Coronary artery (tissue), 2 donors: ENCODE results near the gene ARAP2.

Experiments used
- DNase-seq: peaks from one replicate; pipeline ENCODE4 v3.0.0-alpha.2; 2017; ENCODE audit warnings: low spot score
- H3K27ac ChIP-seq, 2 donors: fragments of 200-600 bp; sonication (generic); one replicate each; pipeline ENCODE4 v1.5.1; 2016 to 2019
- H3K4me3 ChIP-seq: fragments of 200-600 bp; sonication (generic); 2 replicates; pipeline ENCODE4 v1.5.1; 2016; ENCODE audit warnings: mild to moderate bottlenecking, moderate library complexity
- TF ChIP-seq, protein P1 (sequence below): fragments of 200-600 bp; sonication (generic); IDR thresholded peaks from one replicate; pipeline ENCODE4 v1.5.1; 2019; ENCODE audit warnings: antibody characterized with exemption

The ARAP2 gene

GRCh38 chr4:36218121-36218520 is 26.2 kb downstream of the ARAP2 start:
- Histone ChIP-seq H3K27ac (no peak overlapping the region), H3K4me3 (no peak overlapping the region)
- TF ChIP-seq, protein P1, sequence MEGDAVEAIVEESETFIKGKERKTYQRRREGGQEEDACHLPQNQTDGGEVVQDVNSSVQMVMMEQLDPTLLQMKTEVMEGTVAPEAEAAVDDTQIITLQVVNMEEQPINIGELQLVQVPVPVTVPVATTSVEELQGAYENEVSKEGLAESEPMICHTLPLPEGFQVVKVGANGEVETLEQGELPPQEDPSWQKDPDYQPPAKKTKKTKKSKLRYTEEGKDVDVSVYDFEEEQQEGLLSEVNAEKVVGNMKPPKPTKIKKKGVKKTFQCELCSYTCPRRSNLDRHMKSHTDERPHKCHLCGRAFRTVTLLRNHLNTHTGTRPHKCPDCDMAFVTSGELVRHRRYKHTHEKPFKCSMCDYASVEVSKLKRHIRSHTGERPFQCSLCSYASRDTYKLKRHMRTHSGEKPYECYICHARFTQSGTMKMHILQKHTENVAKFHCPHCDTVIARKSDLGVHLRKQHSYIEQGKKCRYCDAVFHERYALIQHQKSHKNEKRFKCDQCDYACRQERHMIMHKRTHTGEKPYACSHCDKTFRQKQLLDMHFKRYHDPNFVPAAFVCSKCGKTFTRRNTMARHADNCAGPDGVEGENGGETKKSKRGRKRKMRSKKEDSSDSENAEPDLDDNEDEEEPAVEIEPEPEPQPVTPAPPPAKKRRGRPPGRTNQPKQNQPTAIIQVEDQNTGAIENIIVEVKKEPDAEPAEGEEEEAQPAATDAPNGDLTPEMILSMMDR = no peak
- no peak for DNase-seq

DNA sequence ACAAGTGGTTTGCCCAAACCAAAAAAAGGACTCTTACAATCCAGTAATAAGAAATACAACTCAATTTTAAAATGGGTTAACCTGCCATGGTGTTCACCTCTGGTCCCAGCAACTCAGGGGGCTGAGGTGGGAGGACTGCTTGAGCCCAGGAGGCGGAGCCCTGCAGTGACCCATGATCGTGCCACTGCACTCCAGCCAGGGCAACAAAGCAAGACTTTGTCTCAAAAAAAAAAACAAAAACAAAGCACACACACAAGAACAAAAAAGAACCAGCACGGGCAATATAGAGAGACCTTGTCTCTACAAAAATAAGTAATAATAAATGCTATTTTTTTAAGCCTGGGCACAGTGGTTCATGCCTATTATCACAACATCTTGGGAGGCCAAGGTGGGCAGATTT is 28.7 kb downstream of the ARAP2 start:
- H3K4me3 ChIP-seq = no peak overlapping the region
- TF ChIP-seq, protein P1 = no peak
- no peak for DNase-seq
- no peak overlapping the region for H3K27ac ChIP-seq

- TF ChIP-seq, protein P1 = no peak
- no peak overlapping the region for H3K27ac ChIP-seq
- no peak for DNase-seq
- no peak overlapping the region for H3K4me3 ChIP-seq
Observed at GRCh38 chr4:36214735-36215485, 29.4 kb downstream of the ARAP2 start.

DNA sequence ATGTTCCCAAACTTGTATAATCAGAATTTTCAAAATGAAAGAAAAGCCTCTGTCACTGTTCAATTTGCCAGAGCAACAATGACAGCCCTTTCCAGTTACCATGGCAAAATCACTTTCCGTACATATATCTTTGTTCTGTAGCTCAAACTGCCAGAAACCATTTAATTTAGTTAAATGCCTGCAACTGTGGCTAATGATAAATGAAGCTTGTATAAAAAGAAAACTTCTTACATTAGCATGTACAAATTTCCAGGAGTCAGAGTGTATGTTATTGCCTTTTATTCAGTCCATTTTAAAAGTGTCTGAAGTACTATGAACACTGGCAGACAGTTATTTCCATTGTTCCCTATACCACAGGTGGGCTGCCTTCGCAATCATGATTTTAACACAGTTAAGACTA is 30.3 kb downstream of the ARAP2 start:
- no peak overlapping the region for H3K4me3 ChIP-seq
- TF ChIP-seq, protein P1 = no peak
- DNase-seq = no peak
- no peak overlapping the region for H3K27ac ChIP-seq

- no peak overlapping the region for H3K27ac ChIP-seq
- H3K4me3 ChIP-seq = no peak overlapping the region
- no peak for DNase-seq
- TF ChIP-seq, protein P1 = no peak
Observed at GRCh38 chr4:36211084-36211483, 33.2 kb downstream of the ARAP2 start.

GRCh38 chr4:36209941-36210649 is 34.2 kb downstream of the ARAP2 start:
- DNase-seq = no peak
- Histone ChIP-seq H3K4me3 (no peak overlapping the region), H3K27ac (no peak overlapping the region)
- TF ChIP-seq, protein P1 = no peak
